ENCODE measurements around the gene TMCC2.

Gene TMCC2

DNA sequence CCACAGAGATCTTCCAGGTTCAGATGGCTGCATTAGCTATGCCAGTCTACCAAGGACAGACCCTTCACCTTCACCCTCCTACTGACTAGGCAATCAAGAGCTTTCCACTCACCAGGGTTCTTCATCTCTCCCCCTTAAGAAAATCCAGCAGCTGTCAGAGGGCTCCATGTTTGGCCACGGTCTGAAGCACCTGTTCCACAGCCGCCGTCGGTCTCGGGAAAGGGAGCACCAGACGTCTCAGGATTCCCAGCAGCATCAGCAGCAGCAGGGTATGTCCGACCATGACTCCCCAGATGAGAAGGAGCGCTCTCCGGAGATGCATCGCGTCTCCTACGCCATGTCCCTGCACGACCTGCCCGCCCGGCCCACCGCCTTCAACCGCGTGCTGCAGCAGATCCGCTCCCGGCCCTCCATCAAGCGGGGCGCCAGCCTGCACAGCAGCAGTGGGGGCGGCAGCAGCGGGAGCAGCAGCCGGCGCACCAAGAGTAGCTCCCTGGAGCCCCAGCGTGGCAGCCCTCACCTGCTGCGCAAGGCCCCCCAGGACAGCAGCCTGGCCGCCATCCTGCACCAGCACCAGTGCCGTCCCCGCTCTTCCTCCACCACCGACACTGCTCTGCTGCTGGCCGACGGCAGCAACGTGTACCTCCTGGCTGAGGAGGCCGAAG lies 13.8 kb downstream of the TMCC2 start:
- no peak for DNase-seq

DNA sequence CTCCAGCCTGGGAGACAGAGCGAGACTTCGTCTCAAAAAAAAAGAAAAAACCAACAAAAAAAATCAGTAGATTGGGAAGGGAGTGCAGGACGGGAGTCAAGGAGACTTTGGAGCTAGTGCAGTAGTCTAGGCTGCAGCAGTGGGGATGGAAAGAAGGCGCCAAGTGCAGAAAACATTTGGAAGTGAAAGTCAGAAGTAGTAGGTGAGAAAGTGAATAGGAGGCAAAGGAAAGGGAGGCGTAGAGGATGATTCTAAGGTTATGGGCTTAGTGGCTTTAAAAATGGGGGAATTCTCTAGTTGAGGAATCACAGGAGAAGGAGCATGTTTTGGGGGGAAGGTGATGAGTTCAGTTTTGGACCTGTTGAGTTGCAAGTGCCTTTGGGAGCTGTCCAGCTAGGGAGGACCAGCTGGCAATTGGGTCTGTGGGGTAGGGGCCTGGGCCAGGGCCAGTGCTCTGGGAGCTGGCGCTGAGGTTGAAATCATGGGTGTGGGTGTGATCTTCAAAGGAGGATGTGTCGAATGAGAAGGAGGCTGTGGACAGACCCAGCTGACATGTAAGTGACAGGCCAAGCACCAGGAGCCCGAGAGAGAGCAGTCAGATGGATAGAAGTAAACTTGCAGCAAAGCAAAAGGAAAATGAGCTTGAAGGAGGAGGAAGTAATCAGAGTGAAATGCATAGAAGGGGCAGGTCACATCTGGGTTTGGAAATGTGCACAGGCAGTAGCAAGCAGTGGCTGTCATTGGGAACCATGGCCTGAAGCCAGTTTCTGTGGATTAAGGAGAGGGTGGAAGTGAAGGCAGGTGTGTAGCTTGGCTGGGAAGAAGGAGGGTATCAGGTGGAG lies 15.8 kb downstream of the TMCC2 start:
- no peak for DNase-seq

DNA sequence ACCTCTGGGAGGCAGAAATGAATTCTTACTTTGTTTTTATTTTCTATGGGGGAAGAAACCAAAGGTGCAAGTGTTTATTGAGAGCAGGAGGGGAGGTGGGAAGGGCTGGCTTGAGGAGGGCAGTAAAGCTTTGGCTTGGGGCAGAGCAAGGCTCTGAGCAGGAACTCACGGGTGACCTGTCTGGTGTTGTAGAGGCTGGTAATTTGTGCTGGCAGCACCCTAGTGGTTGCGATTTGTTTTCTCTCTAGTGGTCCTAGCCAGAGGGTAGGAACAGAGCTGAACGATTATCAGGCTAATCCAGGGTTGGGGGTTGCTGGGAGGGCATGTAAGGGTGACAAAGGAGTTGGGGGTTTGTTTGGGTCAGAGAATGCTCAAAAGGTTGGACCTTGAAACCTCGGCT lies 16.6 kb downstream of the TMCC2 start:
- no peak for DNase-seq

DNA sequence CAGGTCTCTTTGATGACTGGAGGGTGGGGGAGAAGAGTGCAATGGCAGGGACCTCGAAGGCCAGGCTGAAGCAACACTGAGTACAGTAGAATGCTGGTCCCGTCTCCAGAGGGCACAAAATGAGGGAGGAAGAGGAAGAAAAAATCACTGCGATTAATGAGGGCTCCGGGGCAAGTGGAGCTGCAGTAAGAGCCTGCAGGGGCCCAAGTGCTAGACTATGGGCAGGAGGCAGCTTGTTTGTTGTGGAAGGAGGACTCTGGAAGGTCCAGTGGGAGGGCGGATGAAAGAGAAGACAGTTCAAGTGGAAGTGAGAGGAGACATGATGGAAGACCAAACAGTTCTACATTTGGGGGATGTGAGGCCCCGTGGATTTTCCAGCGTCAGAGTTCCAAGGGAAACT lies 17.4 kb downstream of the TMCC2 start:
- no peak for DNase-seq

DNA sequence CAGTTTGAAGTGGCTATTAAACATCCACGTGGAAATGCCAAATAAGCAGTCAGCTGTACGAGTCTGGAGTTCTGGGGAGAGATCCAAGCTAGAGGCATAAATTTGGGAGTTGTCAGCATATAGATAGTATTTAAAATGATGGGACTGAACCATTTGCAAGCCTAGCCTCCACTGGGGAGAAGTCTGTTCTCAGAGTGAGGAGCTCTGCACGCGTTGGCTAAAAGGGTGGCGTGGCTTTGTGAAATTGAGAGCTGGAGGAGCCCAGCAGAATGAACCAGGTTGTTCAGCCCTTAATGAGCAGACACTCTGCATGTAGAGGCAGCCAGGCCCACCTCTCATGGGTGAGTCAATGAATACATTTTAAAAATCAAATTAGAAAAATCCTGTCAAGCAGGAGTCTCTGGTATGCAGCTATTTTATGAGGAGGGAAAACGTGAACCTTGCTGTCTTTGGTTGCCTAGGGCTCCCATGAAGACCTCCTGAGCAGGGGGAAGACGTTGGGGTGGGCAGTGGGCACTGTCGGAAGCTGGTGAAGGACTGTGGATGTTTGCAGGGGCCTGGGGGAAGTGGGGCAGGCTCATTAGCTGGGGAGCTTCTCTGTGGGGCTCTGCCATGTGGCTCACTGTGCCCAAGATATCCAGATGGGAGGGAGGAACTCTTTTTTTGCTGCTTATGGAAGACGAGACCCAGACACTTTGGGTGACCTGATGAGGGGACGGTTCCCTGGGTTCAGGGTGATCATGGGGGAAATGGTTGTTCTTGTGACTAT lies 18.8 kb downstream of the TMCC2 start:
- no peak for DNase-seq

GRCh38 chr1:205247130-205247921 lies 19.6 kb downstream of the TMCC2 start:
- DNase-seq: no peak

- DNase-seq: no peak
Measured at GRCh38 chr1:205248793-205249601, 21.3 kb downstream of the TMCC2 start.

DNA sequence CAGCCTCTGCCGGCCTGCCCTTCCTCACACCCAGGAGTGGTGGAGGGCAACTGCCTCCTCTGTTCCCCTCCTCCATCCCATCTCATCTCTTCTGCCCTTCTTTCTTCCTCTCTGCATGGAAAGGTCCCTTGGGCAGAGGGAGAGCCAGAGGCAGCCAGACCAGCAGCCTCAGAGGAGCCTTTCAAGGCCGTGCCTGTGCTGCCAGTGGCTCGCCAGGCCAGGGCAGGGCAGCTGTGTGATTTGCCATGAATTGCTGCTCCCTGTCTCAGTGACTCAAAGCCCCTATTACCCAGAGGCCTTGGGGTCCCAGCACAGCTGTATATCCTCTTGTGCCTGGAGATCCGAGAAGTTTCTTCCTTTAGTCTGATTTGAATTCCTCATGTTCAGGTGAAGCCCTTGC lies 21.9 kb downstream of the TMCC2 start:
- no peak for DNase-seq

DNA sequence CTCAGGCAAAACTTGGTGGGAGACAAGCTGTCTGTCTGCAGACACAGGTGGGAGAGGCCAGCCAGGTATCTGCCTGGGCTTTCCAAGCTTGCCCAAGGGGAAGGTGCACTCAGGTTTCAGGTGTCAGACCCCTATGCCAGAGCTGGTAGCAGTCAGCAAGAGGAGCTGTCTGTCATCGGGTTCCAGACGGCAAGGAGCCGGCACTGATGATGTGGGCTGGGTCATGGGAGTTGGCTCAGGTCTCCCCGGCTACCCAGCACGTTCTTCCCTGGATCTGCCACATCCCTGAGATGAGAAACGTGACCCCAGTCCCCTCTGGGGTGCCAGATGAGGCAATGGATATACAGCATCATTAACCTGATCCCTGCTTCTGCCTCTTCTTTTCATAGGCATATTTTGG lies 23.0 kb downstream of the TMCC2 start:
- no peak for DNase-seq

GRCh38 chr1:205251576-205251975 lies 23.8 kb downstream of the TMCC2 start:
- DNase-seq: no peak

DNA sequence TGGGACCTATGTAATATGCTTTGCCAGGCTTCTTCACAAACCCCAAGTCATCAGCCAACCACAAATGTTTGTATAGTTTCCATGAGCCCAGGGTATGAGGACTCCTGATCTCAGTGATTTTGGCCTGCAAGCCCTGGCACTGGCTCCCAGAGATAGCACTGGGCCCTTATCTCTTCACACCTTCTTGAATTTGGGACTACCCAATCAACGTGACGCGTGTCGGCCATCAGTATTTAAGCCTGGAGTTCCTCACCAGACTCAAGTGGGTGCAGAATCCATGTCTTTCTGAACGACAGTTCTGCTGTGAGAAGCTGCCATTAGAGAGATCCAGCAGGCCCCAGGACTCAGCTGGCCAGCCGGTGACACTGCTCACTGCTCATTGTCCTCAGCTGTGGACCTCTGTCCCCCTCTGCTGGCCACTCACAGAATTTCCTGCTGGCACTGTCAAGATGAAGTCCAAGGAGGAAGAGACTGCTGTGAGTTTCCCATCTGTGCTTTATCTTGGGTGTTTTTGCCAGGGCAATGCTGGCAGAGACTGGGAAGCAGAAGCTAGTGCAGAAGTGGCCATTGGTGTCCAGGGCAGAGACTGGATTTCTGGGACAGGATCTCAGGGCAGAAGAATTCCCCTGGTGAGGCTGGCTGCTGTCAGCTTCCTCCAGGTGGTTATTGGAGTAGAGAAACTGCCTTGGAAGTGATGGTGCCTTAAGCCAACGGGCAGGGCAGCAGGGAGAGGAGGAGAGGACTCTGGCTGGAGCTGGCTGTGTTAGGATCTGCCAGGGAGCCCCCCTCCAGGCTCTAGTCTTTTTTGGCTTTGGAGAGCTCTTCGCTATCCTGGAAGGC lies 28.4 kb downstream of the TMCC2 start:
- peak; percentile 10 for DNase-seq

DNA sequence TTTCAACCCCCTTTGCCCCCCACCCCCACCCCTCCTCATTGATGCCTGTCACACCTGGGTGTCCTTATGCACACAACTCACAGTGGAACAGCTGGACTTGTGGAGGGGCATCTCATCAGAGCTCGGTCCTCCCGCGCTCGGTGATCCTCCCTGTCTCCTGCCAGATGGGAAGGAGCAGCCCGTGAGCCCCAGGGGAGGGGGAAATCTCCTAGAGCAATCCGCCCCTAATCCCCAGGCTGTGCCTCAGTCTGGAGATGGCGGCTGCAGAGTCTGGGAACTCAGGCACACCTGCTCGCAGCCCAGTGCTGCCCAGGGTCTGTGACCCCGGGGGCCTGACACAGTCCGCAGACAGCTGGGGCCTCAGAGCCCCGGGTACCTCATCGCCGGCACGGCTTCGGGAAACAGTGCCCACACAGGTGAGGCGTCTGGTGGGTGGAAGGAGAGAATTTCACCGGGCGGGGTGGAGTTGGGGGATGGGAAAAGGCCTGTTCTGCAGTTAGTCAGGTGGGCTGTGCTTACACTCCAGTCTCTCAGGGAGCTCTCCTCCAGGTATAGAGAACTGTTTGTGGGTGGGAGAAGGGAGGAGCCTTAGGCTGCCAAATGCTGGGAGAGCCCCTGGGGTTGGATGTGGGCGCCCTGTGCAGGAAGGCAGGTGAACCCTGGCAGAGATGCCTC lies 29.3 kb downstream of the TMCC2 start:
- no peak for DNase-seq

DNA sequence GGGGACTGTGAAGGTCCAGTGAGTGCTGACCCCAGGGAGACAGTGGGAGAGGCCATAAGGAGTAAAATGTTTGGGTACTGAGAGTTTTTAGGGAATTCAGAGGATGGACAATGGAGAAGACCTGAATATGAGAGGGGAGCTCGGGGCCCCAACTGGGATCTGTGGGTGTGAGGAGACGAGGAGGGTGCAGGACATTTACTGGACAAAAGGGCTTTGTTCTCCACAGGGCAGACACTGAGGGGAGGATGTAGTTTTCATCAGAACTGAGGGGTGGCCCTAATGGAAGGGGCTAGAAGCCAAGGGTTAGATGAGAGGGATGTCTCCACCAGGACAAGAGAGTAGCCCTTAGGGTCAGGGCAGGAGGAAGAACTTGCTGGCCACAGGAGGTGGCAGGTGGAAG lies 30.0 kb downstream of the TMCC2 start:
- no peak for DNase-seq

- DNase-seq: no peak
Measured at GRCh38 chr1:205258261-205258691, 30.5 kb downstream of the TMCC2 start.

DNA sequence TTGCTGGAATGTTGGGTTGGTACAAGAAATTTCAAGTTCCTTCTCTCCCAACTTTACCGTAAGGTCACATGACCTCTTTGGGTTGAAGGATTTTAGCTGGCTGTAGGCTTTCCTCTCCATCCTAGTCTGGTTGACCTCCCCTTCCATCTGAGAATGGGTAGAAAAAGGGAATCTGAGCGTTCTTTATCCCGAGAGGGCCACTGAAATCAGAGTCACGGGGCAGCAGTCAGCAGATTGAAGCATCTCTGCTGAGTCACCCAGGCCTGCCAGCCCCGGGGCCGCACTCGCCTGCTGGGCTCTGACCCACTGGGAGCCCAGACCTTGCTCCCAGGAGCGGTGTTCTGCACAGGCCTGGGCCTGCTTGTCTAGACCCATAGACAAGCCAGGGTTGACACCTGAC lies 31.0 kb downstream of the TMCC2 start:
- no peak for DNase-seq

DNA sequence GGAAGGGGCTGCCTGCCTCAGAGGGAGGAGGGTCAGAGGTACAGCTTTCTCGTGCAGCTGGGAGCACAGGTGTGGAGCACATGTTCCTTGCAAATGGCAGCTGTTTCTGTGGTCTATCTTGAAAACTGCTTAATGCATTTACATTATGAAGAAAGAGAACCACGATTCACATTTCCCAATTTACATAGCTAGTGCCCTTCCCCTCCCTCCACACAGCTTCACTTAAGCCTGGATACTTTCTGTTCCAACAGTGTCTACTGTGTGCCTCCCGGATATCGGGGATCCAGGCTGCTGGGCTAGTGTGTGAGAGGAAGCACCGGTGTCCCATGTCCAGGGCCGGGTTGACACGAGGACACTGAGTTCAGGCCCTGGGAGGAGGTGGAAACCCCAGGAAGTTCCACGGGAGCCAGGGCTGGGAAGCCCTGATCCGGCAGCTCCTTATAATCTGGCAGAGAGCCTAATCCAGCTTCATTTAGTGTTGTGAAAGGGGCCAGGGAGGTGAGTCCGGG lies 31.6 kb downstream of the TMCC2 start:
- DNase-seq: no peak

GRCh38 chr1:205259998-205260397 lies 32.3 kb downstream of the TMCC2 start:
- no peak for DNase-seq

GRCh38 chr1:205260948-205261732 lies 33.4 kb downstream of the TMCC2 start:
- DNase-seq: no peak

GRCh38 chr1:205261946-205262691 lies 34.4 kb downstream of the TMCC2 start:
- DNase-seq: no peak
